Measurements from ENCODE around the gene PCSK6.
"Not testable (repeated sequence)": the region's sequence is repeated elsewhere in the genome, so short reads cannot be mapped to it uniquely, and the experiment has no call there.

PCSK6 gene

DNA sequence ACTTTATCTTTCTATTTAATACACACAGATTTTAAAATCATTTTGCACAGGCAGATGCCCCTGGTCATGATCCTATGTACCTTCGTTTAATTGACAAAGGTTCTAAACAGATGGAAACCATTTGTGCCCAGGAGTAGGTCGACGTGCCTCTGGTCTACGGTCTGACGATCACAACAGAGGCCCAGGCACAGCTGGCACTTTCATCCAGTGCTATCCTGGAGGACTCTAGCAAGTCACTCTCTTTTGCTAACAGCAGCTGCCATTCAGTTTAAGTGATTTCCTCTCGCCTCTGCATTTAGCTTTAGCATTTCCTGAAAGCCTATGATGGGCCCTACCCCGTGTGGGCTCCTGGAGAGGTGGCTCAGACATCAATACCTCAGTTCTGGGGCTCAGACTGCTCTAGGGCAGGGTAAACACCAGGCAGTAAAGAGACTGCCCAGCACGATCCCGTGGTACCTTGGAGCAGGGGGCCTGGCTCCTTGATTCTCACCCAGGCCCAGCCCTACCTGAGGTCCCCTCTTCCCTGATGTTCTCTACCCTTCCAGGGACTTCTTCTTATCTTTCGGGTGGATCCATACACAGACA is 111.2 kb downstream of the PCSK6 start:
- TF ChIP-seq, protein P1, sequence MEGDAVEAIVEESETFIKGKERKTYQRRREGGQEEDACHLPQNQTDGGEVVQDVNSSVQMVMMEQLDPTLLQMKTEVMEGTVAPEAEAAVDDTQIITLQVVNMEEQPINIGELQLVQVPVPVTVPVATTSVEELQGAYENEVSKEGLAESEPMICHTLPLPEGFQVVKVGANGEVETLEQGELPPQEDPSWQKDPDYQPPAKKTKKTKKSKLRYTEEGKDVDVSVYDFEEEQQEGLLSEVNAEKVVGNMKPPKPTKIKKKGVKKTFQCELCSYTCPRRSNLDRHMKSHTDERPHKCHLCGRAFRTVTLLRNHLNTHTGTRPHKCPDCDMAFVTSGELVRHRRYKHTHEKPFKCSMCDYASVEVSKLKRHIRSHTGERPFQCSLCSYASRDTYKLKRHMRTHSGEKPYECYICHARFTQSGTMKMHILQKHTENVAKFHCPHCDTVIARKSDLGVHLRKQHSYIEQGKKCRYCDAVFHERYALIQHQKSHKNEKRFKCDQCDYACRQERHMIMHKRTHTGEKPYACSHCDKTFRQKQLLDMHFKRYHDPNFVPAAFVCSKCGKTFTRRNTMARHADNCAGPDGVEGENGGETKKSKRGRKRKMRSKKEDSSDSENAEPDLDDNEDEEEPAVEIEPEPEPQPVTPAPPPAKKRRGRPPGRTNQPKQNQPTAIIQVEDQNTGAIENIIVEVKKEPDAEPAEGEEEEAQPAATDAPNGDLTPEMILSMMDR (IDR thresholded peaks at IDR 0.05; ENCODE audit: low read length, missing control alignments) = no peak
- no peak overlapping the region for H3K4me3 ChIP-seq (replicated peaks; ENCODE audit: low read depth, low read length)
- no peak for DNase-seq (ENCODE audit: low read depth)

DNA sequence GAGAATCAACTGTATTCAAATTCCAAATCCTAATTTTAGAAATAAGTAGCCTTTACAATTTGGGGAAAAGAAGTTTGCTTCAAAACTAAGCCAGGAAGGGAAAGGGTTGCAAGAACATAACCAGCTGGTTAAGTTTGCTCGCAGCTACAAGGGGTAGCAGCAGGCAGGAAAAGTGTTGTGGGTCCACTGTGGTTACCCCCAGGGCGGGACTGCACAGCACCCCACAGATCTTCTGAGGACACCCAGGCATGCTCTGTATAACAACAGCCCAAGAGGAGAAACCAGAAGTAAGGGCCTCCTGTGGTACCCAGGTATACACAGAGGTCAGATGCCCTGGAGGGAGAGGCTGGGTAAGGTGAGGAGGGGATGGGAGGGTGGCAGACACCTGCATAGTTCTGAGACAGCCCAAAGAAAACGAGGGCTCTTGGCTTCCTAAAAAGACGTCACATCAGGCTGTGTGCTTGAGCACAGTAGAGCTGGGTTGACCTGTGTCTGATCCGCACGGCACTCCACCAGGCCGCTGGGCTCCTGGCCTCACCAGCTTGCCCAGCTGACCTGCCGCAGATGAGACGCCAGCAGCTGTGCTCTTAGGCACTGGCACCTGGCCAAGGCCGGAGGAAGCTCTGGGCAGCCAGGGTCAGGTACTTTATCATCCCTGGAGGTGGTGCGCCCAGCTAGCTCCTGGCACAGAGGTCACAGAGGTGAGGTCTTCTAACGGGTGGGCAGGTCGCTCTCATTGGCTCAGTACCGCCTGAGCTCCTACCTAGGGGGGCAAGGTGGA is 112.7 kb downstream of the PCSK6 start:
- no peak for DNase-seq (ENCODE audit: low read depth)
- H3K4me3 ChIP-seq (replicated peaks; ENCODE audit: low read depth, low read length) = no peak overlapping the region
- TF ChIP-seq, protein P1 (IDR thresholded peaks at IDR 0.05; ENCODE audit: low read length, missing control alignments) = no peak

- DNase-seq (ENCODE audit: low read depth); H3K4me3 ChIP-seq (replicated peaks; ENCODE audit: low read depth, low read length): not testable (repeated sequence)
Observed at GRCh38 chr15:101375006-101375405, 114.5 kb downstream of the PCSK6 start.

DNA sequence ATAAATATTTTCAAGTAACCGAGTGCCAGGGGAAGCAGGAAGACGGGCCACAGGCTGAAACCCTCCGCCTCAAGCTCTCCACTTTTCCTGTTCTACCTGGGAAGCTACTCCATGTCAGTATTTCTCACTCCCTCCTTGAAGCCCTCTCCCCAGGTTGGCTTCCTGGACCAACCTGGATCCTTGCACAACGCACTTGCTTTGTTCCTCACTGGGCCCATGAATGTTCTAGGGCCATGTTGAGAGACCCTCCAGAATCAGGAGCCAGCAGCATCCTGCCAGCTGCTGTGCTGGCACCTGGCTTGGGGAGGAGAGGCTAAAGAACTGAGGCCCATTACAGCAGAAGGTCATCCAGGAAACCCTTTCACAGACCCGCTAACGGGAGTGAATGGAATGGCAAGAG is 115.2 kb downstream of the PCSK6 start:
- DNase-seq (ENCODE audit: low read depth) = no peak
- TF ChIP-seq, protein P1 (IDR thresholded peaks at IDR 0.05; ENCODE audit: low read length, missing control alignments) = no peak

DNA sequence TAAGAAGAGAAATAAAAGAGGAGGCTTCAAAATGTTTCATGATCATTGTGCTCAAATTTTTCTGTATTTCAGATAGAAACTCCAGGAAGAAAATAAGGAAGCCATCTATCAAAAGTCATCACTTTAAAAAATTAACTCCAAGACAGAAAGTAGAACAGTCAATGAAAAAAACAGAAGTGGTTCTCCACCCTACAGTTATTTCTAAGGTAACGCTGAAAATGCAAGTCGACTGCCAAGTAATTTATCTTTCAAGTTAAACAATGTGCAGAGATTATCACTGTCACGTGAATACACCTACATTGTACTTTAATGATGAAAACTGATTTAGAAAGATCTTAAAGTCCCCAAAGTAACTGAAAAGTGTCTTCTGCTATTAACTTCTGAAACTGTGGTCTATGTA is 115.9 kb downstream of the PCSK6 start:
- TF ChIP-seq, protein P1 (IDR thresholded peaks at IDR 0.05; ENCODE audit: low read length, missing control alignments) = no peak
- no peak overlapping the region for H3K4me3 ChIP-seq (replicated peaks; ENCODE audit: low read depth, low read length)
- DNase-seq (ENCODE audit: low read depth) = no peak

More for the DNA sequence above, 115.2 kb downstream of the PCSK6 start:
- H3K4me3 ChIP-seq (replicated peaks; ENCODE audit: low read depth, low read length) = no peak overlapping the region

GRCh38 chr15:101372960-101373525 is 116.5 kb downstream of the PCSK6 start:
- no peak for DNase-seq (ENCODE audit: low read depth)
- H3K4me3 ChIP-seq (replicated peaks; ENCODE audit: low read depth, low read length) = no peak overlapping the region
- TF ChIP-seq, protein P1 (IDR thresholded peaks at IDR 0.05; ENCODE audit: low read length, missing control alignments) = no peak

GRCh38 chr15:101372149-101372577 is 117.3 kb downstream of the PCSK6 start:
- DNase-seq (ENCODE audit: low read depth) = peak; percentile 24
- TF ChIP-seq, protein P1 (IDR thresholded peaks at IDR 0.05; ENCODE audit: low read length, missing control alignments) = no peak
- no peak overlapping the region for H3K4me3 ChIP-seq (replicated peaks; ENCODE audit: low read depth, low read length)

All from fibroblast of pulmonary artery (primary cell).